Measurements from ENCODE around the gene SMG6.
"Not testable (repeated sequence)": the region's sequence is repeated elsewhere in the genome, so short reads cannot be mapped to it uniquely, and the experiment has no call there.

Gene SMG6

GRCh38 chr17:2259769-2260536 is 43.6 kb downstream of the SMG6 start:
- no peak for DNase-seq

GRCh38 chr17:2258830-2259229 is 44.8 kb downstream of the SMG6 start:
- DNase-seq: not testable (repeated sequence)

- no peak for DNase-seq
These were observed 49.7 kb downstream of the SMG6 start for GRCh38 chr17:2253768-2254406.

DNA sequence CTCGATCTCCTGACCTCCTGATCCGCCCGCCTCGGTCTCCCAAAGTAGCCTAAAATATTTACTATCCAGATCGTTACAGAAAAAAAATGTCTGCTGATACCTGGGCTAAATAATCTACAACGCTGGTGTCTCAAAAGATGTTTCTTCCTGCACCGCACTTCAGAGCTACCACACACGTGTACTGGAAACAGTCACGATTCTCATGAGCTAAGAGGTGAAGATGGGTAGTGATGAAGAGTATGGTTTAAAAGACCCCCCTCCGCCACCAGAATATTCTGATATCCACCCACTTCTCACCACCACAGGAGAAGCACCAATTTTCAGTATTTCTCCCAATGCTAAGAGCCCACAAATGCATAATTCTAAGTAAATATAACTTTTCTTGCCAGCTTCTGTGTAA is 50.2 kb downstream of the SMG6 start:
- DNase-seq: no peak

DNA sequence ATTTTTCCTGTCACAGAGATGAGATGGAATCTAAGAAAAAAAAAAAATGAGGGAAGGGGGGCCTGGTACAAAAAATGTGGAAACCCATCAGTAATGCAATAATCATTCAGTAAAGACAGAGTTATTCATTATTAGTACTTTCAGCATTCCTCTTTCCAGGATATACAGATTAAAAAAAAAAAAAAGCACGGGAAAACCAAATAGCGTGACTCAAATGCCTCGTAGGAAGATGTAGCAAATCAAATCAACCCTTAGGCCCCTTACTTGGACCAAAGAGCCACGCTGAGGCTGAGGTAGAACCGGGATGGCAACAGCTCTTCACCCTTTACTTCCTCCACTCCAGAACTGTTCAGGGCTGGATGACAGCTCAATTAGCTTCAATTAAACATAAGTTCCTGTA is 52.5 kb downstream of the SMG6 start:
- DNase-seq: no peak

GRCh38 chr17:2250140-2251095 is 53.2 kb downstream of the SMG6 start:
- no peak for DNase-seq

GRCh38 chr17:2247005-2247404 is 56.6 kb downstream of the SMG6 start:
- no peak for DNase-seq

DNA sequence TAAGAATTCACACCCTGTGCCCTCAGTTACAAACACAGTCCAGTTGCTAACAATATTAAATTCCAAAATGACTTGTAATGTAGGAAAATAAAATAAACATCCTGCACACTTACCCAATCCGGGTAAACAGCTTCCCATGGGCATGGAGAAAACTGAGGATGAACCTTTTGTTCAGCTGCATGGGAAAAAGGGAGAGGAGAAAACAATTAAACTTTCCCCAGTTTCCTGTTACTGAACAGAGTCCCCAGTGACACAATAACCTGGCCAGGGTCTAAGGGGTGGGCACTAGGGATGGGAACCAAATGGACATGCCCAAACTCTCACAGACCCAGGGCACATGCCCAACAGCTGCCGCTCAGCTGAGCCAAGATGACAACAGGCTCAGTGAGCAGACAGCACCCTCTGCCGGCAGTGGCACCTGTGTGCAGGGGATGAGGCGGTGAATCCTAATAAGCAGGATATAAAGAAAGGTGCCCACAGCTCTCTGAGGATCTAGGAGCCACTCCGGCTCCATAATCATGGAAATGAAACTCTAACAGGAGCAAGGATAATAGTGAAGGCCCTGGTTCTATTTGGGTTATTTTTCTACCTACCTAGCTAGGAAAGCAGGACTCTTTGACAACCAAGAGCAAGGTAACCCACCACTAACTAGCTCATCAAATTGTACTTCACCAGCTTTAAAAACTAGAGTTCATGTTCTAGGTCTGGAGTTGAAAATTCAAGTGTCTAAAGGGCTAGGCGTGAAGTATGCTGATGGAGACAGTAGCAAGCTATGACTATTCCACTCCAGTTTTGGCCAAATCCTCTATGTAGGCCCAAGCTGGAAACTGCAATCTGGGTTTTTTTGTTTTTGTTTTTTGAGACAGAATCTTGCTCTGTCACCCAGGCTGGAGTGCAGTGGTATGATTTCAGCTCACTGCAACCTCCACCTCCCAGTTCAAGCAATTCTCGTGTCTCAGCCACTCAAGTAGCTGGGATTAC is 58.8 kb downstream of the SMG6 start:
- DNase-seq: peak; percentile 78

DNA sequence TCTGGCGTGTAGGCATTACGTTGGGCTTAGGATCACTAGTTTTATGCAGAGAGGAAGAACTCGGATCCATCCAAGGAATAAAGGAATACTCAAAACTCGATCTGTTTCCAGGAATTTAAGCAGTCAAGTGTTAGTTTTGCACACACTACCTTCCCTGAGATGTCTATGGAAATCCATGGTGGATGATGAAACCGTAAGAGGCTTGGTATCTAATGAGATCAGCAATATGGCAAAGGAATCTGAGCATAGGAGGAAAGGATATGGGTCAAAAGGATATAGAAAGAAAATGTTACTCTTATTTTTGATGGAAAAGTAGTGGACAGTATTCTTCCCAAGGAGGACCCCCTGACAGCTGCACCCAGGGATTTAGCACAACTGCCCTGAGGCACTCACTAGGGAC is 59.6 kb downstream of the SMG6 start:
- no peak for DNase-seq

GRCh38 chr17:2241823-2242222 is 61.8 kb downstream of the SMG6 start:
- DNase-seq: no peak

GRCh38 chr17:2240541-2240940 is 63.0 kb downstream of the SMG6 start:
- no peak for DNase-seq

DNA sequence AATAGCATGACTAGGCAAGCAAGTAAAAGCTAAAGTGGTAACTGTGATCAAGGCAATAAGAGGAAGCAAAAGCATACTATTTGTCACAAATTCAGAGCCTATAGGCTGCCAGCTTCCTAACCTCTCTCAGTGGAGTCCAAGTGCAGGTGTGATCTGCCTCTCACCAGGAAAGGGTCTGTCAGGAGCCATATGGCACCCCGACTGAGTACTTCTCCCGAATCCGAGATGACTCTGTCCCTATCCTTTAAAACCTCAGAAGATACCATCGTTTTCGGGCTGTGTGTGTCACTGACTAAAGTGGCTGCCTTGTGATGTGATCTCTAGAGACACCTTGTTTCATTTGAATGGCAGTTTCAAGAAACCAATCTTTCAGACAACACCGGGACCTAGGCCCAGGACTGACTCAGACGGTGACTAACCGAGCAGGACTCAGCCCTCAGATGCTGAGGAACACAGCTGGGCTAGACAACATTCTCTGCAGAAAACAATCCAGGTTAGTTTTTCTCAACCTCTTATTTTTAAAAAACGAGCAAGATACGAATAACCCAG is 63.6 kb downstream of the SMG6 start:
- no peak for DNase-seq

- no peak for DNase-seq
These were observed 64.4 kb downstream of the SMG6 start for GRCh38 chr17:2239170-2239551.

DNA sequence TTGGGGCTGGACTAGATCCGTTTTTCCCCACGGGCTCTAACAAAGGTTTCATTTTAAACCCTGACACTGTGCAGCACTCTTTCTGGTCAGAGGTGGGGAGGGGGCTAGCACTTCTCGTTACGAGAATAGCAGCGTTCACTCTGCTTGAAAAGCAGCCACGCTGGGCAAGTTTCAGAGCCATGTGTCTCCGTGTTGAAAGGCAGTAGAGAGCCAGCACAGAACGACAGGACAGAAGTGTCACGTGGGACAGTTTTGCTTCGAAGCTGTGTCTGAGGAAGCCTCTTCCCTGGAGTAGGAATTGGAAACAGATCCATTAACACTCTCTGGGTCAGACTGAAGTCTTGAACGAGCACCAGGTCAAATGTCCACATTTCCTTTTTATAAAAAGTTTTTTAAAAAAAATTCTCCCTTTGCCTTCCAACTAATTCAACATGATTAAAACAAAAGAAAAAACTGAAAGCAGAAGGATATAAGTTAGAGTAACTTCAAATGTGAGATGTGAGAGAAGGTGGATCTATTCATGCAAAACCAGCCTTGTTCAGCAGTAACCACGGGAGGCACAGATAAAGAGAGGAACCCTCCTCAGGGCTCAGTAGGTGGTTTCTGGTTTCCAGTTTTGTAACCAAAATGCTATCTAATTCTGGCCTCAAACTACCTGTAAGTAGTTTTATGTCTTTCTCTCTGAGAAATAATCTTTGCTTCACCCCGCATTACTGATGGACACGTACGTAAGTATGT is 65.0 kb downstream of the SMG6 start:
- DNase-seq: no peak

DNA sequence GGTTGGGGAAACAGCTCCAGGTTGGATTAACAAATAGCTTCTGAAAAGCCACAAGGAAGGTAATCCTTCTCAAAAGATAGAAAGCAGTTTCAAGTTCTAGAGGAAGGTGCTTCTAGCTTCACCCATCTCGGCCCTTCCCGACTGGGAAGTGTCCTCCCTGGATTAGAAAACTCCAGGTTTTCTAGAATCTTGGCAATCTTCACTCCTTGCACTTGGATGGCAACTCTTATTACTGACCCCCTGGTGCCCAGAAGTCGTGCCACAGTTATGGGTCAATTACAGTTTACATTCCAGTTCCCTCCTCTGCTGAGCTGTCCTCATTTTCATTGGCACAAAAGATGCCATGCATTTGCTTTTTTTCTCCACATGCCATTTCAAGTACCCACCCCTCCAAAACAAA is 65.6 kb downstream of the SMG6 start:
- DNase-seq: no peak

- DNase-seq: no peak
These were observed 66.1 kb downstream of the SMG6 start for GRCh38 chr17:2237521-2237921.

DNA sequence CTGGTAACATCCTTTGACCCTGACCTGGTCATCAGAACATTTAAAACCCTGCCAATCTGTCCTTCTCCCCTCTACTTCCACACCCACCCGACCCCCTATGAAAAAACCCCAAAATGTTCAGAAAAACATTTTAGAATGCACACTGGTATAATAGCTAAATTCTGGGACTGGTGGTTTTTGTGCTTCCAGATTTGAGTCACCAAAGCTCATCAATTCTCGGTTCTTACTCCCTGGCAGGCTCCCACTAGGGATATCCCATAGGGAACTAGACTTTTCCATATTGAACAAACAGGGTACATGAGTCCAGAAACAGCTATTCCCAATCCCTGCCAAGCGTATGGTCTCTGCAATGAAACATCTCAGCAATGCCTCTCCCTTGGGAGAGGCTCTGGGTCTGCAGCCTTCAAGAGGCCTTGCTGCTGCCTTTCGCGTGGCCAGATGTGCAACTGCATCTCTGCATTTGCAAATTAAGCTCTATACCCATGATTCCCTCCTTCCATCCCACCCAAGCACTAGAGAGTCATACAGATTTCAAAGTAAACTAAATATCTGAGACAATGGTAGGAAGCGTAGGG is 67.7 kb downstream of the SMG6 start:
- no peak for DNase-seq

DNA sequence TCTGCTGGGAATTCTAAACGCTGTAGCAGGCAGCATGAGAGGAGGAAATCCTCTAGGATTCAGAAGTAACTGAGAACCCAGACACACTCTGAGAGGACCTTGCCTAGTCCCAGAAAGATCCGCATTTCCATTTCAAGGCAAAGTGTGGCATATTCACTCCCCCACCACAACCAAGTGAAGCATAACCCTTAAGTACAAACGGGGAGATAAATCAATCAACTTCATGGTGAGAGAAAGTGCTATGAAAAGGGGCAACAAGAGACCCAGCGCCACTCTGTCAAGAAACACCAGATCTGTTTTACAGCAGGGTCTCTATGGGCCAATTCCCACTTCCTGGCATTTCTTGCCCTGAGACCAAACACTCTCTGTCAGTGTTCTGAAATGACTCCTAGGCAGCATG is 68.3 kb downstream of the SMG6 start:
- DNase-seq: no peak

GRCh38 chr17:2233441-2233947 is 70.1 kb downstream of the SMG6 start:
- DNase-seq: no peak

DNA sequence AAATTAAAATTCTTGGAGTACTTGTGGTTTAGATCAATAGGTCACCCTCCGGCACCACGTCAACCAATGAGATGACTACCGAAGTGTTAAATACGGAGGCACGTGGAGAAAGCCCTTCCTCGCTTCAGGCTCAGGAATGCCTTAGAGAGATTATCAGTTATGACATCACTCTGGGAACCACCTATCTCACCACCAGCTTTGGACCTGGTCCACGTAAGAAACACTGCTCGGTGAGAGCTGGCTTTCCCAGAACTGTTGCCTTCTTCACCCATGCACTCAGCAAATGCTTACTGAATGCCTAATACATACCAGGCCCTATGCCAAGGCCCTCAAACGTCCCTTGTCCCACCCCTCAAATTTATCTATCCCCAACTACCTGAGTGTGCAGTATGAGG is 71.3 kb downstream of the SMG6 start:
- no peak for DNase-seq

DNA sequence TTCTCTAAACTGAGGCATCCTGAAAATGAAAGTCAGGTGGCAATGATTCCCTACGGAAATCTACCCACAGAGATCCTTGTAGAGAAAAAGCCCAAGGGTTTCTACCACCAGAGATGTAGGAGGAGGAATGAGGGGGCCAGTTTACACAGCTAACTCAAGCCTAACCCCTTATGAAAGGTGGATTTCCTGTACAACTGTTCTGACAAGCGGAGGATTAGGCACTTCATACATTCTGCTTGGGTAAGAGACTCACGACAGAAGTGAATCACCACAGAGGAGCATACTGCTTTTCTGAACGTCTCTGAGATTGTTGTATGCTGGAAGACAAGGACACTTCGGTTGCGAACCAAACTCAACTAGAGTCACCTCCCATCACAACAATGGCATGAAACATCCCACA is 72.7 kb downstream of the SMG6 start:
- DNase-seq: no peak
